ENCODE results near the gene MST1.

- TF ChIP-seq CTCF (IDR thresholded peaks at IDR 0.05; ENCODE audit: borderline replicate concordance, extremely low read depth, low read length, poor library complexity, severe bottlenecking) (no peak), EZH2 (IDR thresholded peaks at IDR 0.05; ENCODE audit: borderline replicate concordance, low read depth, low read length, severe bottlenecking) (no peak)
Measured at GRCh38 chr3:49706456-49707112, 17.3 kb upstream of the MST1 start.

Data from DND-41 (cell line).